WERI-Rb-1 (cell line): ENCODE data around the gene CXADR.

Experiments
- DNase-seq: peaks from one replicate; pipeline ENCODE4 v3.0.0-alpha.2; 2020
- H3K27ac ChIP-seq: fragments of 250-450 bp; sonication (Bioruptor Pico); 2 replicates; pipeline ENCODE4 v1.5.1; 2020; ENCODE audit warnings: mild to moderate bottlenecking, moderate library complexity
- H3K27me3 ChIP-seq: fragments of 250-450 bp; sonication (Bioruptor Pico); 2 replicates; pipeline ENCODE4 v1.5.1; 2021; ENCODE audit warnings: mild to moderate bottlenecking, low read depth, moderate library complexity; ENCODE audit not compliant: insufficient read depth, severe bottlenecking
- H3K36me3 ChIP-seq: fragments of 250-450 bp; sonication (Bioruptor Pico); 2 replicates; pipeline ENCODE4 v1.5.1; 2020; ENCODE audit warnings: mild to moderate bottlenecking, moderate library complexity
- H3K4me3 ChIP-seq: 2 replicates; pipeline ENCODE4 v1.5.1; 2011; ENCODE audit warnings: low read depth, mild to moderate bottlenecking, control low read depth, low read length
- H3K9me3 ChIP-seq: fragments of 250-450 bp; sonication (Bioruptor Pico); 2 replicates; pipeline ENCODE4 v1.5.1; 2021; ENCODE audit warnings: mild to moderate bottlenecking, moderate library complexity; ENCODE audit not compliant: severe bottlenecking
- CTCF ChIP-seq: IDR thresholded peaks from 2 replicates; pipeline ENCODE4 v1.5.1; 2011; ENCODE audit warnings: low read depth, mild to moderate bottlenecking, control low read depth, inconsistent platforms, low read length

Gene CXADR

GRCh38 chr21:17539743-17540341 lies 27.0 kb downstream of the CXADR start:
- no peak for DNase-seq
- Histone ChIP-seq H3K36me3 (peaks cover 6% of the 10 kb centered on the region; the same call in 1 of the 2 replicates), H3K4me3 (no peak overlapping the region), H3K27me3 (no peaks in the 10 kb centered on the region), H3K27ac (no peak overlapping the region), H3K9me3 (no peaks in the 10 kb centered on the region)
- no peak for TF ChIP-seq CTCF

- TF ChIP-seq CTCF: no peak
- no peak overlapping the region for H3K27ac ChIP-seq
- no peaks in the 10 kb centered on the region for H3K27me3 ChIP-seq
- H3K36me3 ChIP-seq: no peaks in the 10 kb centered on the region; the same call in 1 of the 2 replicates
- DNase-seq: no peak
- no peaks in the 10 kb centered on the region for H3K9me3 ChIP-seq
- no peak overlapping the region for H3K4me3 ChIP-seq
These were observed 27.7 kb downstream of the CXADR start for GRCh38 chr21:17540530-17540929.

GRCh38 chr21:17542371-17543011 lies 29.6 kb downstream of the CXADR start:
- Histone ChIP-seq H3K4me3 (no peak overlapping the region), H3K27me3 (no peaks in the 10 kb centered on the region), H3K36me3 (peaks cover 5% of the 10 kb centered on the region), H3K27ac (no peak overlapping the region), H3K9me3 (no peaks in the 10 kb centered on the region)
- no peak for TF ChIP-seq CTCF
- DNase-seq: no peak

- TF ChIP-seq CTCF: no peak
- Histone ChIP-seq H3K27me3 (no peaks in the 10 kb centered on the region), H3K27ac (no peak overlapping the region), H3K4me3 (no peak overlapping the region), H3K36me3 (peaks cover 17% of the 10 kb centered on the region), H3K9me3 (no peaks in the 10 kb centered on the region)
- DNase-seq: no peak
These were observed 32.2 kb downstream of the CXADR start for GRCh38 chr21:17545007-17545406.

- Histone ChIP-seq H3K9me3 (no peaks in the 10 kb centered on the region), H3K4me3 (no peak overlapping the region), H3K27me3 (no peaks in the 10 kb centered on the region), H3K27ac (no peak overlapping the region), H3K36me3 (peaks cover 29% of the 10 kb centered on the region)
- TF ChIP-seq CTCF: no peak
- no peak for DNase-seq
These were observed 35.4 kb downstream of the CXADR start for GRCh38 chr21:17548262-17548661.
